Bronchial smooth muscle cell (primary cell): ENCODE measurements around the gene PPT2. TPM values are rescaled to one million over a fixed set of nuclear protein-coding genes. Genes with fewer than 3 reads are reported as not detected.

ENCODE experiments used
- total RNA-seq: library from RNA; depleted of rRNA; stranded (reverse); fragments of >200 nt; gene quantifications from 2 replicates; pipeline ENCODE4 v1.2.1, GENCODE V29; 2014

PPT2 gene, protein sequence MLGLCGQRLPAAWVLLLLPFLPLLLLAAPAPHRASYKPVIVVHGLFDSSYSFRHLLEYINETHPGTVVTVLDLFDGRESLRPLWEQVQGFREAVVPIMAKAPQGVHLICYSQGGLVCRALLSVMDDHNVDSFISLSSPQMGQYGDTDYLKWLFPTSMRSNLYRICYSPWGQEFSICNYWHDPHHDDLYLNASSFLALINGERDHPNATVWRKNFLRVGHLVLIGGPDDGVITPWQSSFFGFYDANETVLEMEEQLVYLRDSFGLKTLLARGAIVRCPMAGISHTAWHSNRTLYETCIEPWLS
- total RNA-seq = 18.6 and 39.7 TPM in 2 replicates

DNA sequence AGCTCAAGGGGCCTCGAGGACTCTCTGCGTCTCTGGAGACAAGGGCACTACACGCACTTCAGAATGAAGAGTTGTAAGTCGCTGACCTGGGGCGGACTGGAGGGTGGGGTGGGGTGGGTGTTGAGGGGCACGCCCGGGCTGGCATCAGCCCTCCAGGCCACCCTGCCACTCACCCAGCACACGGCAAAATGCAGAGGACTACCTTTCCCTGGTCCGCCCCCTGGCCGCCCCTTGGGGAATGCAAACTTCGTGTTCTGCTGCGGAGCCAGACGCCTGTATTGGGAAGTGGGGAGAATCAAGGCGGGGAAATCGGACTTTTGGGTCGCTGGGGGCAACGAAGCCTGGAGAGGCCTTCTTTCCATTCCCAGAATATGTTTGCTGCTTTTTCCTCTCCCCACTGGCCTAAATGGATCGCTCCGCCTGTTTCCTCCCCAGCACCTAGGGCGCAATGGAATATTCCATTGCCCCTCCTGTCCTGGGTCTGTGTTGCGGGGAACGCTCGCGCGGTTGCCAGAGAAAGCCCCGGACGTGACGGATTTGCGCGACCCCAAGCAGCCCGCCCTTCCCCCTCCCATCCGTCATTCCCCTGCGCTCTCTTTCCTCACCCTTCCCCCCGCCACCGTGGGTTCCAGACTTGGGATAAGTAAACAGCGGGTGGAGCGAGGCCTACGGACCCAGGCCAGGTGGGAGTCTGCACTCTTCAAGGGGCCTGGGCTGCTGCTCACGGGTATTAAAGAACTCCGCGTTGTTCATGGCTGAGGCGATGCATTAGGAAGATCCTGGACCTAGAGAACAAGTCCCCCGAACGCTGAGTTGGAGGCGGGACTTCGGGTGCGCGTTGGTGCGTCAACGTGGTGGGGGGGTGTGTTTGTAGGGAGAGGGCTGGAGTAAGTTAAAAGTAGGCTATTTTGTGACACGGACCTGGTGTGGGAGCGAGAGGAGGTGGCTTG is at the start of gene PPT2:
Gene PPT2 (plus strand): TSS at position 578 of the 950 bp plus-strand sequence. CDS start 454 bp downstream, outside the sequence.

DNA sequence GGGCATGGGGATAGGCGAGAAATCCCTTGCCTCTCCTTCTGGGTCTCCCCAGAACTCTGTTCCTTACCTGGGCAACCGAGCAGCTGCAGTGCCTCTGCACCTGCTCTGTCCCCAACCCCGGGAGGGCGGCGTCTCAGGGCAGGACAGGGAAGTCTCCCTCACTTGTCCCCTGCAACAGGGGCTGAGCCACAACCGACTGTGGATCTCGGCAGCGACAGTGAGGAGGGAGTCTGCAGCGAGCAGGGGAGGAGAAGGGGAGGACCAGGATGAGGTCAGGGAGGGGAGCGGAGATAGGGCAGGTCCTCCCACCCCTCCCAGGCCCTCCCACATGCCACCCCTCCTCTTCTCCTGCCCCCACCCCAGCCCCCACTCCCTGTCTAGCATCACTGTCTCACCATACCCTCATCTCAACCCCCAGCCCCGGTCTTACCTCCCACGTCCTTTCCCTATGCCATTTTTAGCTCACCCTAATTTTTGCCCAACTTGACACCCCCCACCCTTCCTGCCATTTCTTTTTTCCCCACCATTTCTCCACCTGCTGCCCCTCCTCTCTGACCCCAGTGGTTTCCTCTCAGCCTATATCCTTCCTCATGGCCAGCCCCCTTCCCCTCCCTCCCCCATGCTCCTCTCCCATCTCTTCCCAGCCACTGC is 44.7 kb upstream of the PPT2 start, which contains the start of gene TNXB:
Gene TNXB (minus strand): TSS at position 225 of the 651 bp plus-strand sequence. CDS start 11,140 bp downstream, outside the sequence.

DNA sequence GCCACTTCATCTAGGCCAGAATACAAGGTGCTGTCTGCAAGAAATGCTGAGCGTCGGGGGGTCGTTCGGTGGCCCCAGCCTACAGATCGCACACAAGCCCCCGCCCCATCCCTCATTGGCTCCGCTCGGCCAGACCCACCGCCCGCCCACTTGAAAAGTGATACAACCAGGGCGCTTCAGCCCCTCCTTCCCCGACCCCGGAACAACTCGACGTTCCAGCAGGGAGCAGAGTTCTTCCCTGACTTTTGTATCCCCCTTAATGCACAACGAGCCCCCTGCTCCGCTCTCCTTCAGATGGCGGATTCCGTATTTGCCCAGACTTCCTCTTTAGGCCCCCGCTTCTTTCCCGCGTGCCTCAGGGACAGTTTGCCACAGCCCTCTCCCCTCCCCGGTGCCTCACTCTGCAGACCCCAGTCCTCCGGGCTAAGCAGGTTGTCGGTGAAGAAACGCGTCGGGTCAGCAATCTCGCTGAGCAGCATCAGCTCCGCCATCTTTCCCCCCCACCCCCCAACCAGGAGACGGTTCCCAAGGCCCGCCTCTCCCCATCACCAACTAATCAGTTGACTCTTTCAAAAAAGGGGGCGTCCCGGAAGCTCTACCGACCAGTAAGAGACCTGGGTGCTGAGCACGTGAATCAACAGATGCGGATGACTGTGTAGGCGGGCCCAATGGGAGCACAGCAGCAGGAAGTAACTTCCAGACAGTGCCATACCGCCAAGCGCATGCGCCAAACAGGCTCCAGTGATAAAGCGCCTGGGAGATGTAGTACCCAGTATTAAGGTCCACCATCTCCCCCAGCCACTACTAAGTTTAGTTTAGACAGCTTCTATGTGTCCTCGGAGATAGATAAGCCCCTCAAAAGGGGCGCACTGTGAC is 26.0 kb upstream of the PPT2 start, which contains the start of gene ATF6B:
Gene ATF6B (minus strand): TSS at position 530 of the 876 bp plus-strand sequence. CDS start 39 bp downstream, at position 491.

DNA sequence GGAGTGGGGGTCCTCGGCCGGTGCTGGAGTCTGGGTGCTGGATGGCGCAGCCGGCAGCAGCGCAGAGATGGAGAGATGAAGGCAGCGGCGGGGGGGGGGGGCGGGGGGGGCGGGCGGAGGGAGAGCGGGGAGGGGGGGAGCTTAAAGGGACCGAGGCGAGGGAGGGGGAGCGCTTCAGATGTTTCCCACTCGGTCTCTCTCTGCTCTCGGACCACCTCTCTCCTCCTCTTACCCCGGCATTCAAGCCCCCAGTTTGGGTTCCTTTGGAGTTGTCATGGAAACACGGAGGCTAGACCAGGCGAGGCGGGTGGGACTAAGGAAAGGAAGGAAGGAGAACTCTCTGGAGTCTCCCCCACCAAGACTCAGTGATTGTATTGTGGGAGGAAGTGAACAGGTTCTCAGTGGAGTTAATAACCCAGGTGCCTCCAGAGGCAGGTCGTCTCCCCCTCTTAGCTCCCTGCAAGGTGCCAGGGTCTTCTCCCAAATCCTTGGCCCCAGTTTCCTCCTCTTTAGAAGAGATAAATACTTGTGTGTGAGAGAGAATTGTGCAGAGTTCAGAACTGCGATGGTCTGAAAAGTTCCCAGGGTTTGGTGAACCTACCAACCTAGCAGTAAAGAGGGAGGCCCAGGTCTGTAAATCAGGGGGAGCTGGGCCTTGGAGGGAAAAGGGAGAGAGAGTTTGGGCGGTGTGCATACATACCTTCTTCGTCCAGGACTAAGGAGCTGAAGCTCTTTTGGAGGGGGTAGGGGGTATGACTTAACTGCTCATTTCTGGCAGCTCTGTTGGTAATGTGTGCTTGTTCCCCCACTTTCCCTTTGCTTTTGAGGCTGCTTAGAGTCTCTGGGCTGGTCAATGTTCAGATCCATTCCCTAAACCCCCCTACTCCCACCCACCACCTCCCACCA is 1.8 kb upstream of the PPT2 start, which contains the start of gene PRRT1:
Gene PRRT1 (minus strand): TSS at position 77 of the 906 bp plus-strand sequence. CDS start 112 bp downstream, outside the sequence.

DNA sequence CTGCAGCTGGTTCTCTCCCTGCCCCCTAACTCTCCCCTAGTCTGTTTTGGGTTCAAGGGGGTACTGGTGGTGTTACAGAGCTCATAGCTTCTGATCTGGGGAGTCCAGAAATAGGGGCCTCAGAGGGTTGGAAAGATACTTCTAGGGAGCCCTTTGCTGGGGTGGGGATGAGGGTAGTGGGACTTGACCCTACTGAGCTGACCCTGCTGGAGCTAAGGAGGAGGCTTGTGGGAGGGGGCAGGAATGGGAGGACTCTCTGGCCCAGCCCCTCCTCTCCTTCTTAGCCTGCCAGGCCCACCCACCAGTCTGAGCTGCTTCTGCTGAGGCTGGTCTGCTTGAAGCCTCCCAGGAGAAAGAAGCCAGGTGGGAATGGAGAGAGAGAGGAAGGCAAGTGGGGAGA is 10.4 kb downstream of the PPT2 start, which contains the start of gene EGFL8:
Gene EGFL8 (plus strand): TSS at position 301 of the 400 bp plus-strand sequence. CDS start 1,571 bp downstream, outside the sequence.

DNA sequence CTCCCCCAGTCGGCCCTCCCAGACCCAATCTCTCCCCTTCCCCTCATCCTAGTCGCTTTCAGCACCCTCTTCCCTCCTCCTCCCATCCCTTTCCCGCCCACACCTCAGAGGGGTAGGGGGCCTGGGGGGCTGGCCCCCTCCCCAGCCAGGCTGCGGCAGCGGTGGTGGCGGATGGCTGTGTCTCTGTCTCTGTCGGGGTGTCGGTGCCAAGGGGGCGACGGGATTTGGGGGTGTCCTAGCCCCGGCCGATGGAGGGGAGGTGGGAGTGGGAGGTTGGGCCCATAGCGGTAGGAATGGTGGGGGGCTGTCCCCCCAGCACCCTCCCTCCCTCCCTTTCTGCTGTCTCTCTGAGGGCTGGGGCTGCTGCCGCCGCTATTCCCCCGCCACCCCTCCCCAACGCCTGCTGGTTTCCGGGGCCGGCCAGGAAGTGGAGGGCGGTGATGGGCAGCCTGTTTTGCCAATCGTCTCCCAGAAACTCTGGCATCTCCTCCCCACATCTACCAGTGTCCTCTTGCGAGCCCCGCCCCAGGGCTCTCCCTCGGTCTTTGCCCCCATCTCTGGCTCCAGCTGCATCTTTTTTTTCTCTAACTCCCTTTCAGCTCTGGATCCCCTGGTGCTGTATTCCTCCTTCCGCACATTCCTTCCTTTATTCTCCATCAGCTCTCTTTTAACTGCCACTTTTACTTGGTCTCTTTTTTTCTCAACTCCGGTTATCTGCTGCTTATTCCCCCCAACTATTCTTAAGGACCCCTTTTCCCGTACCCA is 22.0 kb downstream of the PPT2 start, which contains the start of gene AGPAT1:
Gene AGPAT1 (minus strand): TSS at position 374 of the 765 bp plus-strand sequence. CDS start 4,588 bp downstream, outside the sequence.

DNA sequence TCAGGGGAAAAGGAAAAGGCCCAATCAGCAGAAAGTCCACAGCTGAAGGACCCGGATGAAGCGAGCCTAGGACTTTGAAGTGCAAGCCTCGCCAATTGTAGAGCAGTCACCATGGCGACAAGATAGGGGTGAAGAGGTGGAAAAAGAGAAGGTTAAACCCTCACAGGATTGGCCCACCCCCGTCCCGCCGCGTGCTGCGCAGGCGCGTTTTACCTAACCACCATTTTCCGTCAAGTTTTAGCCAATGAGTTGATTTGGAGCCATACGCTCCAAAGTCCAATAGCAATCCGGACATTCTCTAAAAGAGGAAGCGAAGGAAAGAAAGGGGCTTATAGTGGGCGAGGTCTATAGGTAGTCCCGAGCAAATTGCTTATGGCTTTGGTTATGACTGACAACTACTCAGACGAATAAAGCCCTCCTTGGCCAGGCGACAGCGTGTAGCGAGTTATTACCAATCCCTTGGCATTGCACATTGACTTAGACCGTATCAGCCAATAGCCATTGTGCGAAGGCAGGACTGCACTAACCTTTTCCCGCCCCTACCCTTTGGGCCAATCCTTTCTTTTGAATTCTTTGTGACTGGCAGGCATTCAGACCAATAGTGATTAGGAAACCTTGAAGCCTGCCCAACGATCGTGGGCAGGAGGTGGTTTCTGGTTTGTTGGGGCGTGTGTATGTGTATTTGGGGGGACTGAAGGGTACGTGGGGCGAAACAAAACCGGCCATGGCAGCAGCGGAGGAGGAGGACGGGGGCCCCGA is 24.0 kb downstream of the PPT2 start, which contains the start of gene RNF5:
Gene RNF5 (plus strand): TSS at position 618 of the 759 bp plus-strand sequence. CDS start 107 bp downstream, at position 725.

DNA sequence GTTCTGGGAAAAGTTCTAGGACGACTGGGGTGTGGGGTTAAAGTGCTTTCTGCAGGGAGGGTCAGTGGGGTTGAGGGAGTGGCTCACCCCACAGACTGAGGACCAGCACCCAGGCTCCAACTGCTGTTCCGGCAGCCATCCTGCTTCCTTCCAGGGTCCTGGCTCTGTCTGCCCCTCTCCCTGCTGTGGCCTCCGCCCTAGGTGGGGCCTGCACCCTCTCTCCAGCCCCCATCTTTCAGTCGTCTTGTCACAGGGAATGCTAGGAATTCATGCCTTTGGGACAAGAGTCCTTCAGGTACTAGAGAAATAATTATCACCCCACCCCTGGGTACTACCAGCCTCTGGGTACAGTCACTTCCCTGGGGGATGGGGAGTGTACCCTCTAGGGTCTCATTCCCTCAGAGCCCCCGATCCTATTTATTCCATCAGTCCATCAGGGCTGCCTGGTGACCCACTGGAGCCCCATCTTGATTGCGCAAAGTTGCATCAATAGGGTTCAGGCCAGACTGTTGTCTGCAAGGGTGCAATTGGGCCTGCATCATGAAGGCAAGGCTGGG is 30.2 kb downstream of the PPT2 start, which contains the start of gene AGER:
Gene AGER (minus strand): TSS at position 170 of the 557 bp plus-strand sequence. CDS start 31 bp downstream, at position 139.

DNA sequence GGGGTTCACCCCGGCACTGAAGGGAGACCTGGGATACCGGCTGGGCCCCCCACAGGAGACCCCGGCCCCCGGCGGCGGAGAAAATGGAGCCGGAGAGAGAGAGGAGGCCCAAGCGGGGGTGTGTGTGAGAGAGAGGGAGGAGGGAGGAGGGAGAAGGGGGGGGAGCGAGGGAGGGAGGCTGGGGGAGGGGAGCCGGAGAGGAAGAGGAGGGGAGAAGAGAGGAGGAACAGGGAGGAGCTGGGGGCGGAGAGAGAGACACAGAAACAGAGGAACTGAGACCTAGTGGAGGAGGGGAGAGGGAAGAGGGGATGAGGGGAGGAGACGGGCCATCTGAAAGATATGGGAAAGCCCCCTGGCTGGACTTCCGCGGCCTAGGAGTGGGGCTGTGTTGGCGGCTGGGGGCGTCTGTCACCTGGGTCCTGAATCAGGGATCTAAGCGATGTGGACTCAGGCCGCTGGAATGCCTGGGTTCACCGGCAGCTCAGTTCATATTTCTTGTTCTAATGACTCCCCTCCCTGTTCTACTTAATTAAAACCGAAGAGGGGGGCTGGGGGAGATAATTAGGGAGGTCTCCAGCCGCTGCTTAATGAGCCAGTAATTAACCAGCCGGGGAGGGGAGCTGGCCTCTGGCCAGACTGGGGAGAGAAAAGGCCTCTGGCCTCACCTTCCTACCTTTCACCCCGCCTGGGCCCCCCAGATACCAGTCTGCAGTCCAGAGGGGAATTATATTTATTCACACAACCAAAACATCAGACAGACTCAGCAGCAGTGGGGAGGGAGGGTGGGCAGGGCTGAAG is 36.3 kb downstream of the PPT2 start, which contains the start of gene PBX2:
Gene PBX2 (minus strand): TSS at position 149 of the 798 bp plus-strand sequence. CDS start 287 bp downstream, outside the sequence.

DNA sequence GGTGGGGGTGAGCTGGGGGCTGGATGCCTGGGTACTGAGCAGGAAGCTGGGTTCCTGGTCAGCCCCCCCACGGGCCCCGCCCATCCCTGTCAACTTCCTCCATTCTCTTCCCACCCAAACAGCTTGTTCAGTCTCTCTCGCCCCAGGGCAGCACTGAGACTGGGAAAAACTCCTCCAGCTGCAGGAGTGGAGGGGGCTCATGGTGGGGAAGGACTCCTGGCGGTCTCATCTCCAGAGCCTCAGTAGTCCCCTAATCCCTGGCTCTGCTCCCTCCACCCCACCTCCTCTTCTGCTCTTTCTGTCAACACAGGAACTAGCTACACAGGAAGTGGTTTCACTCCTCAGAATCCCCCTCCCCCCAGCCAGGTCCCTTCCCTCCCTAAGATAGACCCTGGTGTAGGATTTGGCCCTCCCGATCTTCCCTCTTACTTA is 38.7 kb downstream of the PPT2 start, which contains the start of gene GPSM3:
Gene GPSM3 (minus strand): TSS at position 36 of the 432 bp plus-strand sequence. CDS start 130 bp downstream, outside the sequence.

Other genes starting within 250 kb of the PPT2 start
- 0.86 and 2.0 TPM in 2 replicates for gene C2, start 226.4 kb upstream of the PPT2 start, total RNA-seq
- gene CFB, start 208.0 kb upstream of the PPT2 start, total RNA-seq = 33.7 and 56.8 TPM in 2 replicates
- gene NELFE, start 195.2 kb upstream of the PPT2 start, total RNA-seq = 81.3 and 85.3 TPM in 2 replicates
- gene SKIC2, start 195.0 kb upstream of the PPT2 start, total RNA-seq = 55.6 and 56.4 TPM in 2 replicates
- 7.7 and 8.2 TPM in 2 replicates for gene DXO, start 182.0 kb upstream of the PPT2 start, total RNA-seq
- gene C4A, start 172.1 kb upstream of the PPT2 start, total RNA-seq = 13.1 and 13.6 TPM in 2 replicates
- 8.8 and 15.4 TPM in 2 replicates for gene C4B, start 139.3 kb upstream of the PPT2 start, total RNA-seq
- gene CYP21A2, start 115.7 kb upstream of the PPT2 start, total RNA-seq = under 0.01 TPM in 1 of 2 replicates, not detected in the other
- 10.6 and 39.2 TPM in 2 replicates for gene TNXB, start 44.8 kb upstream of the PPT2 start, total RNA-seq
- gene ATF6B, start 25.9 kb upstream of the PPT2 start, total RNA-seq = 10.2 and 12.0 TPM in 2 replicates
- gene FKBPL, start 23.9 kb upstream of the PPT2 start, total RNA-seq = 7.3 and 8.9 TPM in 2 replicates
- gene PRRT1, start 2.2 kb upstream of the PPT2 start, total RNA-seq = 0.09 and 0.32 TPM in 2 replicates
- gene EGFL8, start 10.5 kb downstream of the PPT2 start, total RNA-seq = 1.6 and 2.4 TPM in 2 replicates
- 21.9 and 22.2 TPM in 2 replicates for gene AGPAT1, start 21.9 kb downstream of the PPT2 start, total RNA-seq
- gene RNF5, start 24.3 kb downstream of the PPT2 start, total RNA-seq = 14.4 and 15.6 TPM in 2 replicates
- gene AGER, start 30.1 kb downstream of the PPT2 start, total RNA-seq = 0.16 and 0.17 TPM in 2 replicates
- 27.9 and 31.4 TPM in 2 replicates for gene PBX2, start 36.1 kb downstream of the PPT2 start, total RNA-seq
- 0.17 and 0.95 TPM in 2 replicates for gene GPSM3, start 38.5 kb downstream of the PPT2 start, total RNA-seq
- 0.77 and 0.79 TPM in 2 replicates for gene NOTCH4, start 69.9 kb downstream of the PPT2 start, total RNA-seq
- not detected in 2 replicates for gene TSBP1, start 217.8 kb downstream of the PPT2 start, total RNA-seq